ENCODE measurements around the gene BCOR. TPM values are rescaled to one million over a fixed set of nuclear protein-coding genes. Genes with fewer than 3 reads are reported as not detected.

BCOR gene
- polyA plus RNA-seq, 1 of the 3 experiments (the other 2 are of a cell fraction) = 8.8 TPM

DNA sequence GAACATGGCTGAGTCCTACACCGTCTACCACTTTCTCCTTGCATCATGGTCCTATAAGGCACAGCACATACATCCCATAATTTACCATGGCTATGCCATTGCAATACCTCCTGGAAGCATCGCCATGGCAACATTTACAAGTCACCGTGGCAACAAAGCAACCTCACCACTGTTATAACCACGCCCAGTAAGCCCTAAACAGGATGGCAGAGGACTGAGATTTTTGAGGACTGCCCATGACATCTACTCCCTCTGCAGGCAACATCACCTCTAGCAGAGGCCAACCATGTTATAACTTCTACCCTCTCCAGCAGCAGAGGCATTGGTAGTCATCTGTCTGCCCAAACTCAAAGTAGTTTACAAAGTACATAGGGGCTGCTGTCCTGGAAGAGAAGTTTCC is 29.7 kb downstream of the BCOR start:
- DNase-seq = no peak

DNA sequence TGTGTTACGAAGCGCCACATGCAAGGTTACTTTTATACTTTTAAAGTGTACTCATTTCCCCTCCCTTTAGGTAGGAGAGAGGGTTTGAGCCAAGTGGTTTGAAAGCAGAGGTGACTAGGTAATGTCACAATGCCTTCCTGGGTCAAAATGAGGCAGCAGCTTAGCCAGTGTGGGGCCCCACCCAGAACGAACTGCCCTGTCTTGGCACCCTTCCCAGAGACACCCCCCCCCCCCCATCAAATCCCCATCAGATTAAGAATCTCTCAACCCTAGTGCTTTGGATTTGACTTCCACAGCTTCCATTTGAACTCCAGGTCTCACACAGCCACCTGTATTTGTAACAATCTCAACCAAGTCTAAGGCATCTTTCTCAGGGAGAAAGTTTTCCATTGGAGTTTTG is 31.1 kb downstream of the BCOR start:
- Histone ChIP-seq H4K20me1 (ENCODE audit: insufficient read depth) (peaks cover 23% of the 10 kb centered on the region; the same call in 1 of the 2 replicates), H3K27me3 (ENCODE audit: insufficient read depth) (peaks cover 10% of the 10 kb centered on the region; the same call in 1 of the 2 replicates), H3K79me2 (ENCODE audit: insufficient read depth) (peaks cover 22% of the 10 kb centered on the region; the same call in 1 of the 2 replicates), H3K9me2 (no peaks in the 10 kb centered on the region), H3K4me1 (ENCODE audit: control insufficient read depth in 1 of 2, insufficient read depth in 2 of 2, low read depth in 1 of 2, low read length in 1 of 2) (peaks cover 0 to 40% of the 10 kb centered on the region in 2 experiments; a peak in 1 of 4 replicates), H3F3A (replicated peaks; ENCODE audit: insufficient read depth) (no peaks in the 10 kb centered on the region), H3K9me3 (no peaks in the 10 kb centered on the region), H3K9ac (no peak overlapping the region), H3K4me3 (ENCODE audit: low read depth in 2 of 2, low read length in 1 of 2) (no peak overlapping the region), H2AFZ (ENCODE audit: low read depth) (no peak overlapping the region), H3K36me3 (replicated peaks in 1 of 2; ENCODE audit: control insufficient read depth in 1 of 2, insufficient read depth in 2 of 2, low read length in 1 of 2) (peaks cover 10 to 49% of the 10 kb centered on the region in 2 experiments), H3K27ac (ENCODE audit: low read depth in 2 of 2, low read length in 1 of 2) (no peak overlapping the region), H3K4me2 (no peak overlapping the region)
- DNase-seq = no peak
- no peak for TF ChIP-seq ELF1 (IDR thresholded peaks at IDR 0.05)
- TF ChIP-seq, protein P1, sequence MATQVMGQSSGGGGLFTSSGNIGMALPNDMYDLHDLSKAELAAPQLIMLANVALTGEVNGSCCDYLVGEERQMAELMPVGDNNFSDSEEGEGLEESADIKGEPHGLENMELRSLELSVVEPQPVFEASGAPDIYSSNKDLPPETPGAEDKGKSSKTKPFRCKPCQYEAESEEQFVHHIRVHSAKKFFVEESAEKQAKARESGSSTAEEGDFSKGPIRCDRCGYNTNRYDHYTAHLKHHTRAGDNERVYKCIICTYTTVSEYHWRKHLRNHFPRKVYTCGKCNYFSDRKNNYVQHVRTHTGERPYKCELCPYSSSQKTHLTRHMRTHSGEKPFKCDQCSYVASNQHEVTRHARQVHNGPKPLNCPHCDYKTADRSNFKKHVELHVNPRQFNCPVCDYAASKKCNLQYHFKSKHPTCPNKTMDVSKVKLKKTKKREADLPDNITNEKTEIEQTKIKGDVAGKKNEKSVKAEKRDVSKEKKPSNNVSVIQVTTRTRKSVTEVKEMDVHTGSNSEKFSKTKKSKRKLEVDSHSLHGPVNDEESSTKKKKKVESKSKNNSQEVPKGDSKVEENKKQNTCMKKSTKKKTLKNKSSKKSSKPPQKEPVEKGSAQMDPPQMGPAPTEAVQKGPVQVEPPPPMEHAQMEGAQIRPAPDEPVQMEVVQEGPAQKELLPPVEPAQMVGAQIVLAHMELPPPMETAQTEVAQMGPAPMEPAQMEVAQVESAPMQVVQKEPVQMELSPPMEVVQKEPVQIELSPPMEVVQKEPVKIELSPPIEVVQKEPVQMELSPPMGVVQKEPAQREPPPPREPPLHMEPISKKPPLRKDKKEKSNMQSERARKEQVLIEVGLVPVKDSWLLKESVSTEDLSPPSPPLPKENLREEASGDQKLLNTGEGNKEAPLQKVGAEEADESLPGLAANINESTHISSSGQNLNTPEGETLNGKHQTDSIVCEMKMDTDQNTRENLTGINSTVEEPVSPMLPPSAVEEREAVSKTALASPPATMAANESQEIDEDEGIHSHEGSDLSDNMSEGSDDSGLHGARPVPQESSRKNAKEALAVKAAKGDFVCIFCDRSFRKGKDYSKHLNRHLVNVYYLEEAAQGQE (IDR thresholded peaks at IDR 0.05; ENCODE audit: low read depth, low read length) = no peak
- CTCF ChIA-PET = no interaction called here
- POLR2A ChIA-PET = no interaction called here
- WGBS (ENCODE audit: low lambda C conversion rate) = 41% methylated on average over 3 of the region's 3 CpGs

More for the DNA sequence above, 29.7 kb downstream of the BCOR start:
- TF ChIP-seq POLR2AphosphoS5 (IDR thresholded peaks at IDR 0.05; ENCODE audit: low read depth, low read length) = no peak
- H3K9me2 ChIP-seq = no peaks in the 10 kb centered on the region
- H2AFZ ChIP-seq (ENCODE audit: low read depth) = no peak overlapping the region
- H3K9me3 ChIP-seq = no peaks in the 10 kb centered on the region
- peaks cover 31% of the 10 kb centered on the region; the same call in 1 of the 2 replicates for H3K79me2 ChIP-seq (ENCODE audit: insufficient read depth)
- H3K36me3 ChIP-seq (replicated peaks in 1 of 2; ENCODE audit: control insufficient read depth in 1 of 2, insufficient read depth in 2 of 2, low read length in 1 of 2) = peaks cover 15 to 55% of the 10 kb centered on the region in 2 experiments
- peaks cover 0 to 40% of the 10 kb centered on the region in 2 experiments; a peak in 1 of 4 replicates for H3K4me1 ChIP-seq (ENCODE audit: control insufficient read depth in 1 of 2, insufficient read depth in 2 of 2, low read depth in 1 of 2, low read length in 1 of 2)
- 42% methylated on average over 4 of the region's 4 CpGs for WGBS (ENCODE audit: low lambda C conversion rate)
- H3K9ac ChIP-seq = no peak overlapping the region
- peaks cover 7% of the 10 kb centered on the region; the same call in 1 of the 2 replicates for H3K27me3 ChIP-seq (ENCODE audit: insufficient read depth)
- POLR2A ChIA-PET = no interaction called here
- CTCF ChIA-PET = no interaction called here
- H3K27ac ChIP-seq (ENCODE audit: low read depth in 2 of 2, low read length in 1 of 2) = no peak overlapping the region
- H3K4me2 ChIP-seq = no peak overlapping the region
- H4K20me1 ChIP-seq (ENCODE audit: insufficient read depth) = peaks cover 29% of the 10 kb centered on the region; the same call in 1 of the 2 replicates
- H3K4me3 ChIP-seq (ENCODE audit: low read depth in 2 of 2, low read length in 1 of 2) = no peak overlapping the region
- no peaks in the 10 kb centered on the region for H3F3A ChIP-seq (replicated peaks; ENCODE audit: insufficient read depth)

DNA sequence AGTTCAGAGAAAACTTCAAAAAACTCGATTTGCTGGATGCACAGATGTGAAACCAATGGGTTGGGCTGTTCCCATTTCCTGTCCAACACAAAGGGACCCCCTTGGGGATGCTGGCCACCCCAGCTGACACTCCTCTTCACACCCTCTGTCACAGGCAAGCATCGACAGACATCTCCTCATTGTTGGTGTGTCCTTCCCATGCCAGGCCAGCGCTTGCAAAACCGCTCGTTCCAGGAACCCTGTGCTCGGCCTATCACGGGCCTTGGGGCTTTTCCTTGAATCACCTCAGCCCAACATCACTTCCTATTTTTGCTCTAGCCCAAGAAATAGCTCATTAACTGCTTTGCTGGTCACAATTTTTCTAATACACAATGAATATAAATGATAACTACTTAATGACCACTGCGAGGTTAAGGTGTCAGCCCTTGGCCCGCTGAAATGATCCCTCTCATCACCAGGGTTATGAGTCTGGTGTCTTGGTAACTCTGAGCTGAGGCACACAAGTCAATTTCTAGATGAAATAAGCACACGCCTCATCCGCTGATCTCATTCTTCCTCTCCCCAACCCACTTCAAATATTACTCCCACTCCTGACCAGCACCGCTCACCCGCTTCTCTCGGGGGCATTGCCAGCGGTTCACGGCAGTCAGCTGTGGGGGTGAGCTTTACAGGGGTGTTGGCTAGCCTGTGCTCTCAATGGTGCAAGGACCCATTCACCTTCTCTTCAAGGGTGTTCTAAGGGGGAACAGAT is 32.3 kb downstream of the BCOR start:
- H3K4me2 ChIP-seq = no peak overlapping the region
- no peak overlapping the region for H2AFZ ChIP-seq (ENCODE audit: low read depth)
- WGBS (ENCODE audit: low lambda C conversion rate) = 54% methylated on average over 16 of the region's 16 CpGs
- no peaks in the 10 kb centered on the region for H3K9me2 ChIP-seq
- DNase-seq = no peak
- POLR2A ChIA-PET = no interaction called here
- peaks cover 10% of the 10 kb centered on the region; the same call in 1 of the 2 replicates for H3K27me3 ChIP-seq (ENCODE audit: insufficient read depth)
- H4K20me1 ChIP-seq (ENCODE audit: insufficient read depth) = peaks cover 19% of the 10 kb centered on the region; the same call in 1 of the 2 replicates
- no peaks in the 10 kb centered on the region for H3F3A ChIP-seq (replicated peaks; ENCODE audit: insufficient read depth)
- no peak overlapping the region for H3K4me3 ChIP-seq (ENCODE audit: low read depth in 2 of 2, low read length in 1 of 2)
- no peaks in the 10 kb centered on the region for H3K9me3 ChIP-seq
- CTCF ChIA-PET = interaction anchor here (1.4 kb wide), 1 partner anchor 251 kb away, joined by 4 read pairs; no protein-coding TSS in a partner anchor
- no peak overlapping the region for H3K27ac ChIP-seq (ENCODE audit: low read depth in 2 of 2, low read length in 1 of 2)
- H3K79me2 ChIP-seq (ENCODE audit: insufficient read depth) = peaks cover 10% of the 10 kb centered on the region; the same call in 1 of the 2 replicates
- H3K9ac ChIP-seq = no peak overlapping the region
- peaks cover 0 to 40% of the 10 kb centered on the region in 2 experiments; a peak in 1 of 4 replicates for H3K4me1 ChIP-seq (ENCODE audit: control insufficient read depth in 1 of 2, insufficient read depth in 2 of 2, low read depth in 1 of 2, low read length in 1 of 2)
- peaks cover 0 to 45% of the 10 kb centered on the region in 2 experiments for H3K36me3 ChIP-seq (replicated peaks in 1 of 2; ENCODE audit: control insufficient read depth in 1 of 2, insufficient read depth in 2 of 2, low read length in 1 of 2)
- TF ChIP-seq FOXM1 (IDR thresholded peaks at IDR 0.05; ENCODE audit: low read depth) (no peak), NRF1 (IDR thresholded peaks at IDR 0.05; ENCODE audit: low read depth, low read length) (no peak), POLR2AphosphoS5 (IDR thresholded peaks at IDR 0.05; ENCODE audit: low read depth, low read length) (no peak), RCOR1 (IDR thresholded peaks at IDR 0.05; ENCODE audit: low read length) (no peak), YY1 (IDR thresholded peaks at IDR 0.05; ENCODE audit: low read depth) (no peak), MXI1 (IDR thresholded peaks at IDR 0.05; ENCODE audit: low read depth, low read length) (no peak)
- TF ChIP-seq, protein P2, sequence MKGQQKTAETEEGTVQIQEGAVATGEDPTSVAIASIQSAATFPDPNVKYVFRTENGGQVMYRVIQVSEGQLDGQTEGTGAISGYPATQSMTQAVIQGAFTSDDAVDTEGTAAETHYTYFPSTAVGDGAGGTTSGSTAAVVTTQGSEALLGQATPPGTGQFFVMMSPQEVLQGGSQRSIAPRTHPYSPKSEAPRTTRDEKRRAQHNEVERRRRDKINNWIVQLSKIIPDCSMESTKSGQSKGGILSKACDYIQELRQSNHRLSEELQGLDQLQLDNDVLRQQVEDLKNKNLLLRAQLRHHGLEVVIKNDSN (IDR thresholded peaks at IDR 0.05; ENCODE audit: borderline replicate concordance, low read depth) = no peak
- TF ChIP-seq, protein P3, sequence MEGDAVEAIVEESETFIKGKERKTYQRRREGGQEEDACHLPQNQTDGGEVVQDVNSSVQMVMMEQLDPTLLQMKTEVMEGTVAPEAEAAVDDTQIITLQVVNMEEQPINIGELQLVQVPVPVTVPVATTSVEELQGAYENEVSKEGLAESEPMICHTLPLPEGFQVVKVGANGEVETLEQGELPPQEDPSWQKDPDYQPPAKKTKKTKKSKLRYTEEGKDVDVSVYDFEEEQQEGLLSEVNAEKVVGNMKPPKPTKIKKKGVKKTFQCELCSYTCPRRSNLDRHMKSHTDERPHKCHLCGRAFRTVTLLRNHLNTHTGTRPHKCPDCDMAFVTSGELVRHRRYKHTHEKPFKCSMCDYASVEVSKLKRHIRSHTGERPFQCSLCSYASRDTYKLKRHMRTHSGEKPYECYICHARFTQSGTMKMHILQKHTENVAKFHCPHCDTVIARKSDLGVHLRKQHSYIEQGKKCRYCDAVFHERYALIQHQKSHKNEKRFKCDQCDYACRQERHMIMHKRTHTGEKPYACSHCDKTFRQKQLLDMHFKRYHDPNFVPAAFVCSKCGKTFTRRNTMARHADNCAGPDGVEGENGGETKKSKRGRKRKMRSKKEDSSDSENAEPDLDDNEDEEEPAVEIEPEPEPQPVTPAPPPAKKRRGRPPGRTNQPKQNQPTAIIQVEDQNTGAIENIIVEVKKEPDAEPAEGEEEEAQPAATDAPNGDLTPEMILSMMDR (IDR thresholded peaks at IDR 0.05) = no peak
- TF ChIP-seq, protein P4, sequence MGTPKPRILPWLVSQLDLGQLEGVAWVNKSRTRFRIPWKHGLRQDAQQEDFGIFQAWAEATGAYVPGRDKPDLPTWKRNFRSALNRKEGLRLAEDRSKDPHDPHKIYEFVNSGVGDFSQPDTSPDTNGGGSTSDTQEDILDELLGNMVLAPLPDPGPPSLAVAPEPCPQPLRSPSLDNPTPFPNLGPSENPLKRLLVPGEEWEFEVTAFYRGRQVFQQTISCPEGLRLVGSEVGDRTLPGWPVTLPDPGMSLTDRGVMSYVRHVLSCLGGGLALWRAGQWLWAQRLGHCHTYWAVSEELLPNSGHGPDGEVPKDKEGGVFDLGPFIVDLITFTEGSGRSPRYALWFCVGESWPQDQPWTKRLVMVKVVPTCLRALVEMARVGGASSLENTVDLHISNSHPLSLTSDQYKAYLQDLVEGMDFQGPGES (IDR thresholded peaks at IDR 0.05; ENCODE audit: low read depth, low read length) = no peak
- TF ChIP-seq, protein P5, sequence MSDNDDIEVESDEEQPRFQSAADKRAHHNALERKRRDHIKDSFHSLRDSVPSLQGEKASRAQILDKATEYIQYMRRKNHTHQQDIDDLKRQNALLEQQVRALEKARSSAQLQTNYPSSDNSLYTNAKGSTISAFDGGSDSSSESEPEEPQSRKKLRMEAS (IDR thresholded peaks at IDR 0.05; ENCODE audit: low read depth) = no peak
